Omental fat pad (tissue), 4 donors: ENCODE data around the gene ZBTB12. TPM values are rescaled to one million over a fixed set of nuclear protein-coding genes. Genes with fewer than 3 reads are reported as not detected.

Experiments
- ATAC-seq: fragments of 150-250 bp; one replicate; pipeline ENCODE4 v1.9.1; 2016; ENCODE audit warnings: mild to moderate bottlenecking, moderate library complexity; ENCODE audit not compliant: low FRiP score
- DNase-seq: peaks from one replicate; pipeline ENCODE4 v3.0.0-alpha.2; 2019; ENCODE audit warnings: low spot score
- total RNA-seq, 4 donors: library from RNA; depleted of rRNA; stranded (reverse); fragments of >200 nt; gene quantifications; one replicate each; pipeline ENCODE4 v1.1.0, GENCODE V29; 2016
- TF ChIP-seq, protein P1 (sequence below), 3 donors: fragments of 450-650 bp; IDR thresholded peaks; one replicate each; pipeline ENCODE4 v1.5.1; 2016 to 2017; ENCODE audit warnings: antibody characterized with exemption in 3 of 3, mild to moderate bottlenecking in 3 of 3, moderate library complexity in 2 of 3

The ZBTB12 gene
- total RNA-seq, 4 donors from 2014 or later = 0.48 to 1.9 (median 1.4) TPM

DNA sequence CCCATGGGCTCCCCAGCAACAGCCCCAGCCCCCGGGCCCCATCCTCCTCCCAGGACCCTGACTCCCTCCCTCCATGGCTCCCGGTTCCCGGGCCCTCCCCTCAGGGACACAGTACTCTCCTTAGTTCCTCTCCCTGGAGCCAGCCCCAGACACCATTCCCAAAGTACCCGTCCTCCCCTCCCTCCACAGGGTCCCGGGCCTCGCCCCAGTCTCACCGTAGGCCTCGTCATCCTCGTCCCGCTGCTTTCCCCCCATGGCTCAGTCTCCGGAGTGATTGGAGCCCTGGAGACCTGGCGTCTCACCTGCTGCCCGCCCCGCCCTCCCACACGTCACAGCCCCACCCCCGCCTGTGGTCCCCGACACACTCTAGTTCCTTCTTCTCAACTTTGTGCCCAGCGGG lies 23.2 kb downstream of the ZBTB12 start, which contains the start of gene SLC44A4:
Gene SLC44A4 (minus strand): TSS at position 272 of the 400 bp plus-strand sequence. CDS start 17 bp downstream, at position 255.
- ATAC-seq = peak; percentile 10
- TF ChIP-seq, protein P1, sequence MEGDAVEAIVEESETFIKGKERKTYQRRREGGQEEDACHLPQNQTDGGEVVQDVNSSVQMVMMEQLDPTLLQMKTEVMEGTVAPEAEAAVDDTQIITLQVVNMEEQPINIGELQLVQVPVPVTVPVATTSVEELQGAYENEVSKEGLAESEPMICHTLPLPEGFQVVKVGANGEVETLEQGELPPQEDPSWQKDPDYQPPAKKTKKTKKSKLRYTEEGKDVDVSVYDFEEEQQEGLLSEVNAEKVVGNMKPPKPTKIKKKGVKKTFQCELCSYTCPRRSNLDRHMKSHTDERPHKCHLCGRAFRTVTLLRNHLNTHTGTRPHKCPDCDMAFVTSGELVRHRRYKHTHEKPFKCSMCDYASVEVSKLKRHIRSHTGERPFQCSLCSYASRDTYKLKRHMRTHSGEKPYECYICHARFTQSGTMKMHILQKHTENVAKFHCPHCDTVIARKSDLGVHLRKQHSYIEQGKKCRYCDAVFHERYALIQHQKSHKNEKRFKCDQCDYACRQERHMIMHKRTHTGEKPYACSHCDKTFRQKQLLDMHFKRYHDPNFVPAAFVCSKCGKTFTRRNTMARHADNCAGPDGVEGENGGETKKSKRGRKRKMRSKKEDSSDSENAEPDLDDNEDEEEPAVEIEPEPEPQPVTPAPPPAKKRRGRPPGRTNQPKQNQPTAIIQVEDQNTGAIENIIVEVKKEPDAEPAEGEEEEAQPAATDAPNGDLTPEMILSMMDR (IDR thresholded peaks at IDR 0.05) = no peak
- DNase-seq = no peak

DNA sequence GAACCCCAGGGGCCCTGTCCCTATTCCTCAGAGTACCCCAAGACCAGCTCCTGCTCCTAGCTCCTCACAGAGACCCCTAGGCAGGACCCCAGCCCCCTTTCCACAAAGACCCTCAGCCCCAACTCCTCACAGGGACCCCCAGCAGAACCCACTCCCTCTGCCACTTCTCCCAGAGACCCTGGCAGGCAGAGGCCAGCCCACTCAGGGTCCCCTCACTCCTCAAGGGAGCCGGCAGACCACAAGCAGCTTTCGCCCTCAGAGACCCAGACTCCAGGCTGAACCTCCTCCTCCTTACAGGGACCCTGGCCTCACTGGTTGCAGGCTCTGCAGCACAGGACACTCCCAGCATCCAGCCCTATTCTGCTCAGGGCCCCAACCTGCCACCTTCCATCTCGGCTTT lies 23.7 kb downstream of the ZBTB12 start:
- ATAC-seq (no peak), DNase-seq (no peak)
- TF ChIP-seq, protein P1 (IDR thresholded peaks at IDR 0.05) = no peak

DNA sequence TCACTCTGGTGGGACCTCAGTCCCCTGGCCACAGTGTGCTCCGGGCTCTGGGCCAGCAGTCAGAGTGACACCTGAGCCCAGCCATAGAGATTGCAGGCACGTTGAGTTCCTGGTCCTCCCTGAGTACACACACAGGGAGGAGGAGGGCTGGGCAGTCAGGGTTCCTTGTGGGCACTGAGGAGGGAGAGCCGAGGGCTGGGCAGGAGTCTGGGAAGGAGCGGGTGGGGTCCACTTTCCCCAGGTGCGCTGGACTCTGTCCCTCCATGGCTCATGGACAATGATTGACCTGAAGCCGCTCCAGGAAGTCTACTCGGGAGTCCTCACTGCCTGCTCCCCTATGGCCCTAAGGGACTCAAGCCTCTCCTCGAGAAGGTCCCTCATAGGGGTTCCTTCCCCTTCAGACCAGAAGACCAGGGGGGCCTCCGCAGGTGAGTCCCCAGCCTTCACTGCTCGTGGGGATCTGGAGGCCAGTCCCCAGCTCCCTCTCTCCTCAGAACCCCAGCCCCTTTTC lies 24.2 kb downstream of the ZBTB12 start:
- TF ChIP-seq, protein P1 (IDR thresholded peaks at IDR 0.05) = no peak
- no peak for DNase-seq
- no peak for ATAC-seq

DNA sequence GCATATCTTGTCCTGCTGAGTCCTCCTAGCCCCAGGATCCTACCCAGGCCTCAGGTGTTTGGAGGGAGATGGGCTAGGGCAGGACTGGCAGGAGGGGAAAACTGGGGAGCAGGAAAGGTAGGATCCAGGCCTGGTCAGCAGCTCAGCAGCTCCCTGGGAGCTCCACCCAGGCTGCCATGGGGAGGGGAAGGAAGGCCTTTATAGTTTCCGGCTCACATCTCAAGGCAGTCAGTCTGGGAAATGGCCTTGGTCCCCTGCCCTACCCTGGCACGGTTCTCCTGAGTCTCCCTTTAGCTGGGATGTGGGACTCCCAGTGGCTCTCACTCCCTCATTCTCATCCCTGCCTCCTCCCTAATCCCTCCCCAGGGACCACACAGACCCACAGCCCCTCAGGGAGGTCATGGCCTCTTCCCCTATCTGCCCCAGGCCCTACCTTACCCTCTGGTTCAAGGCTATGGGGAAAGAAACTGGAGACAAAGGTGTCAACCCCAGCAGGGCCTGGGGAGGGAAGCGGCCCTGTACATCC lies 24.7 kb downstream of the ZBTB12 start:
- DNase-seq (no peak), ATAC-seq (no peak)
- TF ChIP-seq, protein P1 (IDR thresholded peaks at IDR 0.05) = no peak

DNA sequence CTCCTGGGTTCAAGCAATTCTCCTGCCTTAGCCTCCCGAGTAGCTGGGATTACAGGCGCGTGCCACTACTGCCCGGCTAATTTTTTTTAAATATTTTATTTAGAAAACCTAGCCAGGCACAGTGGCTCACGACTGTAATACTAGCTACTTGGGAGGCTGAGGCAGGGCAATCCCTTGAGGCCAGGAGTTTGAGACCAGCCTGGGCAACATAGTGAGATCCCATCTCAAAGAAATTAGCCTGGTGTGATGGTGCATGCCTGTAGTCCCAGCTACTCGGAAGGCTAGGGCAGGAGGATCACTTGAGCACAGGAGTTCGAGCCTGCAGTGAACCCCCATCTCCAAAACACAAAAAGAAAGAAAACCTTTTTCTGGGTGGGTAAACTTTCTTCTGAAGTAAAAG lies 25.5 kb downstream of the ZBTB12 start:
- TF ChIP-seq, protein P1 (IDR thresholded peaks at IDR 0.05) = no peak
- no peak for DNase-seq
- no peak for ATAC-seq

DNA sequence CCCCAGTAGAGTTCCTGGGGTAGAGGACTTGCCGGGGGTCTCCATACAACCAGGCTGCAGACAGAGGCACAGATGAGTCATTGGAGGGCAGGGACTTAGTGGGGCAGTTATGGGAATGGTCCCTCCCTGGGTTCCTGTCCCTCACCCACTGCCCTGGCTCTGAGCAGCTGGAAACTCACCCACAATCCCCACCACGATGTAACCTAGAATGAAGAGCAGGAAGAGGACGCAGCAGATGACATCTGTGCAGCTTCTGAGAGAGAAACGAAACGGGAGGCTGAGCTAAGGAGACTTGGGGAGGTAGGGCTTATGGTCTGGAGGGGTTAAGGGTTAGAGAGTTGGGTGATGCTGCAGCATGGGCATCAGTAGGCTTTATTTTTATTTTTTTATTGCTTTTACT lies 26.0 kb downstream of the ZBTB12 start:
- no peak for DNase-seq

More for the DNA sequence above, 26.0 kb downstream of the ZBTB12 start:
- TF ChIP-seq, protein P1 (IDR thresholded peaks at IDR 0.05) = no peak
- no peak for ATAC-seq
